D721Med (cell line): Measurements from ENCODE around the gene ZBTB40.

Experiments used
- DNase-seq: peaks from one replicate; pipeline ENCODE4 v3.0.0; 2011; ENCODE audit warnings: low spot score; ENCODE audit not compliant: insufficient read length
- FAIRE-seq: peaks from 2 replicates; lab custom pipeline; 2011; peaks lifted over from hg19 to GRCh38; lab: Jason Lieb, UNC
- CTCF ChIP-seq: IDR thresholded peaks from 2 replicates; pipeline ENCODE4 v1.5.1; 2012; ENCODE audit warnings: mild to moderate bottlenecking, control low read depth; ENCODE audit not compliant: insufficient read depth; ENCODE audit errors: missing control alignments

The ZBTB40 gene

GRCh38 chr1:22498463-22498862 is 46.8 kb downstream of the ZBTB40 start:
- TF ChIP-seq CTCF, result no peak
- no peak for DNase-seq
- FAIRE-seq, result no peak

GRCh38 chr1:22500058-22500457 is 48.4 kb downstream of the ZBTB40 start:
- DNase-seq (no peak), FAIRE-seq (no peak)
- TF ChIP-seq CTCF, result no peak

GRCh38 chr1:22500471-22500870 is 48.8 kb downstream of the ZBTB40 start:
- TF ChIP-seq CTCF, result no peak
- FAIRE-seq (no peak), DNase-seq (no peak)

GRCh38 chr1:22502202-22502601 is 50.6 kb downstream of the ZBTB40 start:
- FAIRE-seq (no peak), DNase-seq (no peak)
- no peak for TF ChIP-seq CTCF

- TF ChIP-seq CTCF, result no peak
- FAIRE-seq, result no peak
- DNase-seq, result no peak
Observed at GRCh38 chr1:22503721-22504410, 52.2 kb downstream of the ZBTB40 start.

GRCh38 chr1:22506130-22506692 is 54.6 kb downstream of the ZBTB40 start:
- no peak for FAIRE-seq
- DNase-seq, result no peak
- no peak for TF ChIP-seq CTCF

- FAIRE-seq, result no peak
- no peak for DNase-seq
- TF ChIP-seq CTCF, result no peak
Observed at GRCh38 chr1:22507587-22507986, 55.9 kb downstream of the ZBTB40 start.
